Kidney capillary endothelial cell (primary cell): Measurements from ENCODE around the gene CCL23.
"Not testable (repeated sequence)": the region's sequence is repeated elsewhere in the genome, so short reads cannot be mapped to it uniquely, and the experiment has no call there.

Experiments
- DNase-seq: peaks from one replicate; pipeline ENCODE4 v3.0.0-alpha.2; 2018; ENCODE audit warnings: low spot score

CCL23 gene

GRCh38 chr17:36002631-36003030 lies 15.1 kb downstream of the CCL23 start:
- DNase-seq: no peak

GRCh38 chr17:36001862-36002603 lies 15.7 kb downstream of the CCL23 start:
- DNase-seq: no peak

- no peak for DNase-seq
Observed at GRCh38 chr17:36001110-36001771, 16.5 kb downstream of the CCL23 start, which contains the start of gene CCL15. TSS of gene CCL15 (minus strand) at chr17:36001553. CDS start at chr17:36001492, 61 bp downstream.

- no peak for DNase-seq
Observed at GRCh38 chr17:36000732-36001109, 17.1 kb downstream of the CCL23 start.

GRCh38 chr17:35998756-35999155 lies 19.0 kb downstream of the CCL23 start:
- DNase-seq: no peak

- no peak for DNase-seq
Observed at GRCh38 chr17:35998018-35998545, 19.7 kb downstream of the CCL23 start.

GRCh38 chr17:35995346-35995745 lies 22.4 kb downstream of the CCL23 start:
- DNase-seq: not testable (repeated sequence)

- no peak for DNase-seq
Observed at GRCh38 chr17:35991075-35991474, 26.7 kb downstream of the CCL23 start.

- DNase-seq: no peak
Observed at GRCh38 chr17:35988164-35988563, 29.6 kb downstream of the CCL23 start.

GRCh38 chr17:35986643-35987042 lies 31.1 kb downstream of the CCL23 start, which contains the start of gene CCL14:
TSS of gene CCL14 (minus strand) at chr17:35986729. CDS start at chr17:35986649, 80 bp downstream.
- no peak for DNase-seq

GRCh38 chr17:35984140-35984539 lies 33.6 kb downstream of the CCL23 start:
- DNase-seq: no peak

GRCh38 chr17:35982409-35983191 lies 35.2 kb downstream of the CCL23 start:
- no peak for DNase-seq

- DNase-seq: no peak
Observed at GRCh38 chr17:35981908-35982330, 35.9 kb downstream of the CCL23 start.

- no peak for DNase-seq
Observed at GRCh38 chr17:35981246-35981645, 36.5 kb downstream of the CCL23 start, which contains the start of gene CCL16. TSS of gene CCL16 (minus strand) at chr17:35981497. CDS start at chr17:35981420, 77 bp downstream.

GRCh38 chr17:35978346-35978745 lies 39.4 kb downstream of the CCL23 start:
- DNase-seq: no peak

GRCh38 chr17:35977509-35977908 lies 40.3 kb downstream of the CCL23 start:
- no peak for DNase-seq

- peak; percentile 9 for DNase-seq
Observed at GRCh38 chr17:35973333-35974260, 44.2 kb downstream of the CCL23 start.

- DNase-seq: no peak
Observed at GRCh38 chr17:35972945-35973332, 44.8 kb downstream of the CCL23 start.

GRCh38 chr17:35972535-35972934 lies 45.2 kb downstream of the CCL23 start:
- no peak for DNase-seq

GRCh38 chr17:35972066-35972465 lies 45.7 kb downstream of the CCL23 start:
- no peak for DNase-seq
